Lung (tissue), 12 donors: ENCODE results near the gene URM1. TPM values are rescaled to one million over a fixed set of nuclear protein-coding genes. Genes with fewer than 3 reads are reported as not detected.

Experiments used
- ATAC-seq: fragments of 200-7000 bp; cut with Tn5 transposase; one replicate; pipeline ENCODE4 v1.9.1; 2020; ENCODE audit warnings: moderate number of reproducible peaks; ENCODE audit not compliant: insufficient read depth, low FRiP score
- DNase-seq, 3 donors: peaks; one replicate each; pipeline ENCODE4 v3.0.0-alpha.2; 2013 to 2017
- H3K27ac ChIP-seq, 2 donors: one replicate each; pipeline ENCODE4 v1.5.1; 2013; ENCODE audit warnings: mild to moderate bottlenecking in 2 of 2, moderate library complexity in 2 of 2, control low read depth in 1 of 2, inconsistent platforms in 1 of 2, low read depth in 1 of 2, low read length in 1 of 2
- H3K27me3 ChIP-seq, 3 donors: one replicate each; pipeline ENCODE4 v1.5.1; 2013; ENCODE audit warnings: low read length in 2 of 3; ENCODE audit not compliant: control insufficient read depth in 3 of 3, insufficient read depth in 3 of 3
- H3K36me3 ChIP-seq, 4 donors: one replicate each; pipeline ENCODE4 v1.5.1; 2013; ENCODE audit warnings: low read length in 4 of 4, mild to moderate bottlenecking in 1 of 4, moderate library complexity in 1 of 4; ENCODE audit not compliant: control insufficient read depth in 4 of 4, insufficient read depth in 4 of 4
- H3K4me1 ChIP-seq, 5 donors: one replicate each; pipeline ENCODE4 v1.5.1; 2013; ENCODE audit warnings: low read length in 5 of 5, mild to moderate bottlenecking in 2 of 5, moderate library complexity in 1 of 5; ENCODE audit not compliant: control insufficient read depth in 5 of 5, insufficient read depth in 5 of 5
- H3K4me3 ChIP-seq: one replicate; pipeline ENCODE4 v1.5.1; 2013; ENCODE audit warnings: mild to moderate bottlenecking, control low read depth, moderate library complexity
- H3K9ac ChIP-seq, 2 donors: one replicate each; pipeline ENCODE4 v1.5.1; 2013; ENCODE audit warnings: low read length in 2 of 2, control low read depth in 1 of 2; ENCODE audit not compliant: insufficient read depth in 1 of 2
- H3K9me3 ChIP-seq, 4 donors: one replicate each; pipeline ENCODE4 v1.5.1; 2013; ENCODE audit warnings: low read length in 3 of 4, mild to moderate bottlenecking in 1 of 4, moderate library complexity in 1 of 4; ENCODE audit not compliant: control insufficient read depth in 4 of 4, insufficient read depth in 3 of 4
- WGBS, 2 donors: extraction: QIAGEN DNeasy Blood & Tissue Kit; methylation state at CpG; one replicate each; pipeline ENCODE4 v1.1.7; 2013; 5-methylcytosine and 5-hydroxymethylcytosine counted together
- polyA plus RNA-seq, 2 donors: library from polyadenylated mRNA; stranded (reverse); fragments of 200-250 nt; gene quantifications; one replicate each; pipeline ENCODE4 v1.2.1, GENCODE V29; 2013
- total RNA-seq, 2 donors: library from RNA; depleted of rRNA in 1 of 2; stranded (reverse); fragments of >200 nt in 1 of 2; gene quantifications; one replicate each; pipeline ENCODE4 v1.2.1, GENCODE V29; 2014 to 2021
- TF ChIP-seq, protein P1 (sequence below): IDR thresholded peaks from 2 replicates; pipeline ENCODE4 v1.5.1; 2012; ENCODE audit warnings: mild to moderate bottlenecking; ENCODE audit errors: control extremely low read depth, extremely low read depth
- donor health status: control.
- donor health status: control.
- donor health status: Bipolar disorder and iron deficiency.
- donor health status: healthy.
- donor health status: DM: yes; HTN: yes; CAD: no.

The URM1 gene
- total and polyA plus RNA-seq, 4 donors = 35.1 to 67.2 (median 61.3) TPM

GRCh38 chr9:128339761-128340690, 31.1 kb upstream of the URM1 start, which contains the start of gene SLC27A4:
Gene SLC27A4, plus strand, starts transcription at chr9:128340527. Its CDS starts 2,606 bp downstream, at chr9:128343133.
- TF ChIP-seq, protein P1, sequence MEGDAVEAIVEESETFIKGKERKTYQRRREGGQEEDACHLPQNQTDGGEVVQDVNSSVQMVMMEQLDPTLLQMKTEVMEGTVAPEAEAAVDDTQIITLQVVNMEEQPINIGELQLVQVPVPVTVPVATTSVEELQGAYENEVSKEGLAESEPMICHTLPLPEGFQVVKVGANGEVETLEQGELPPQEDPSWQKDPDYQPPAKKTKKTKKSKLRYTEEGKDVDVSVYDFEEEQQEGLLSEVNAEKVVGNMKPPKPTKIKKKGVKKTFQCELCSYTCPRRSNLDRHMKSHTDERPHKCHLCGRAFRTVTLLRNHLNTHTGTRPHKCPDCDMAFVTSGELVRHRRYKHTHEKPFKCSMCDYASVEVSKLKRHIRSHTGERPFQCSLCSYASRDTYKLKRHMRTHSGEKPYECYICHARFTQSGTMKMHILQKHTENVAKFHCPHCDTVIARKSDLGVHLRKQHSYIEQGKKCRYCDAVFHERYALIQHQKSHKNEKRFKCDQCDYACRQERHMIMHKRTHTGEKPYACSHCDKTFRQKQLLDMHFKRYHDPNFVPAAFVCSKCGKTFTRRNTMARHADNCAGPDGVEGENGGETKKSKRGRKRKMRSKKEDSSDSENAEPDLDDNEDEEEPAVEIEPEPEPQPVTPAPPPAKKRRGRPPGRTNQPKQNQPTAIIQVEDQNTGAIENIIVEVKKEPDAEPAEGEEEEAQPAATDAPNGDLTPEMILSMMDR = no peak
- H3K27me3 ChIP-seq = no peaks in the 10 kb centered on the region
- peaks cover 0 to 7% (median 2%) of the 10 kb centered on the region in 5 donors for H3K4me1 ChIP-seq
- no peaks in the 10 kb centered on the region for H3K9me3 ChIP-seq
- DNase-seq (peak; percentile 70 to 82 (median 74)), ATAC-seq (peak; percentile 91)
- H3K4me3 ChIP-seq = peak within 1 kb of the TSS; percentile 85
- H3K36me3 ChIP-seq = peaks cover 0 to 18% (median 6%) of the 10 kb centered on the region in 4 donors
- no peak within 1 kb of the TSS for H3K9ac ChIP-seq
- H3K27ac ChIP-seq = peak within 1 kb of the TSS; percentile 82 to 84
- WGBS, 2 donors = 6 to 9% methylated on average over 57 to 75 of the region's 75 CpGs

DNA sequence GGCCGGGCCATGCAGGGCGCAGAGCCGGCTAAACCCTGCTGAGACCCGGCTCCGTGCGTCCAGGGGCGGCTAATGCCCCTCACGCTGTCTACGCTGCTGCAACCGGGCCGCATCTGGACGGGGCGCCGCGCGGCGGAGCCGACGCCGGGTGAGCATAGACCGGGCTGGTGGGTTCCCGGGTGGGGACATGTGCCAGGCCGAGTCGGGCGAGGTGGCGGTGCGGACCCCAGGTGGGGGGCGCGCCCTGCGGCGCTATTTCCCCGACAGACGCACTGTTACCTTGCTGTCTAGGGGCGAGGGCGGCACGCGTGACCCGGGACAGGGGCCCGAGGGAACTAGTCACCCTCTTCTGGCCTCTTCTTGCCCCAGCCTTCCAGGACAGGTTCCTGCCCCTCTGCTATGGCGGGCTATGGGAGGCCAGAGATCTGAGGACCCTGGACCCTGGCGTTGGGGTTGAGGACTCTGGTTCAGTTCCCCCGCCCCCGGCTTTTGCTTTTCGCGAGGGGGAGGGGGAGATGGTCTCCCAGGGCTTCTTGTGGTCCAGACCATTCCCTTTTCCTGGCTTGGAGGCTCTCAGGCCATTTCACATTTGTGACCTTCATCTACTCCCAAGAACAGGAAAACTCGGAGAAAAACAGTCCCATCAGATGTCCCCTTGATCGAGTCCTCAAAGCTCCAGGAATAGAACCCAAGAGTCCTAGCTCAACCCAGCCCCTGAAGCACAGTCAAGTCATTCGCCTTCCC, 30.3 kb upstream of the URM1 start:
- Histone ChIP-seq H3K9me3 (no peaks in the 10 kb centered on the region), H3K4me1 (peaks cover 0 to 7% (median 2%) of the 10 kb centered on the region in 5 donors), H3K27me3 (no peaks in the 10 kb centered on the region), H3K4me3 (peak overlapping the region; percentile 85), H3K9ac (no peak overlapping the region), H3K36me3 (peaks cover 0 to 26% (median 8%) of the 10 kb centered on the region in 4 donors), H3K27ac (peak overlapping the region; percentile 76 to 84)
- TF ChIP-seq, protein P1 = no peak
- WGBS, 2 donors = 1% methylated on average over 34 to 48 of the region's 48 CpGs
- no peak for ATAC-seq
- peak in 1 of 3 donors; percentile 10 for DNase-seq

- peak; percentile 58 for ATAC-seq
- H3K4me1 ChIP-seq = peaks cover 0 to 7% (median 2%) of the 10 kb centered on the region in 5 donors
- no peaks in the 10 kb centered on the region for H3K9me3 ChIP-seq
- WGBS, 2 donors = 32 to 36% methylated on average over 13 of the region's 13 CpGs
- no peaks in the 10 kb centered on the region for H3K27me3 ChIP-seq
- H3K36me3 ChIP-seq = peaks cover 0 to 29% (median 8%) of the 10 kb centered on the region in 4 donors
- TF ChIP-seq, protein P1 = peak; percentile 53
- no peak overlapping the region for H3K9ac ChIP-seq
- H3K4me3 ChIP-seq = peak overlapping the region; percentile 85
- H3K27ac ChIP-seq = no peak overlapping the region
- peak; percentile 43 to 61 (median 48) for DNase-seq
Measured at GRCh38 chr9:128341435-128341849, 29.7 kb upstream of the URM1 start.
